ENCODE results near the gene RGS14. TPM values are rescaled to one million over a fixed set of nuclear protein-coding genes. Genes with fewer than 3 reads are reported as not detected.

Gene RGS14
- total RNA-seq, 2 donors from 2014 or later, result 9.1 to 10.1 TPM

- peaks cover 10% of the 10 kb centered on the region for H3K27me3 ChIP-seq
- intact Hi-C loops (cut with DNase I), result no loop called here
Observed at GRCh38 chr5:177396807-177397206, 39.1 kb downstream of the RGS14 start.

GRCh38 chr5:177397875-177398390, 40.2 kb downstream of the RGS14 start:
- Histone ChIP-seq H3K27ac (no peak overlapping the region), H3K9ac (ENCODE audit: low read depth in 2 of 2, low read length in 2 of 2) (no peak overlapping the region), H3K36me3 (no peaks in the 10 kb centered on the region), H3K4me1 (peaks cover 15% of the 10 kb centered on the region), H3K4me3 (no peak overlapping the region), H3K9me3 (no peaks in the 10 kb centered on the region), H3K27me3 (peaks cover 10% of the 10 kb centered on the region)
- intact Hi-C loops (cut with DNase I), result no loop called here
- no peak for DNase-seq
- TF ChIP-seq CTCF (IDR thresholded peaks at IDR 0.05), result no peak

More at GRCh38 chr5:177396807-177397206, 39.1 kb downstream of the RGS14 start:
- H3K27ac ChIP-seq, result no peak overlapping the region
- H3K4me1 ChIP-seq, result peaks cover 5% of the 10 kb centered on the region
- no peaks in the 10 kb centered on the region for H3K9me3 ChIP-seq
- DNase-seq, result no peak
- TF ChIP-seq CTCF (IDR thresholded peaks at IDR 0.05), result no peak
- no peak overlapping the region for H3K4me3 ChIP-seq
- no peak overlapping the region for H3K9ac ChIP-seq (ENCODE audit: low read depth in 2 of 2, low read length in 2 of 2)
- H3K36me3 ChIP-seq, result no peaks in the 10 kb centered on the region

- Histone ChIP-seq H3K27me3 (peaks cover 10% of the 10 kb centered on the region), H3K4me3 (no peak within 1 kb of the TSS), H3K9me3 (no peaks in the 10 kb centered on the region), H3K36me3 (no peaks in the 10 kb centered on the region), H3K4me1 (peaks cover 29% of the 10 kb centered on the region), H3K9ac (ENCODE audit: low read depth in 2 of 2, low read length in 2 of 2) (peak within 1 kb of the TSS in 1 of 2 donors; percentile 64), H3K27ac (no peak within 1 kb of the TSS)
- DNase-seq, result peak; percentile 86
- TF ChIP-seq CTCF (IDR thresholded peaks at IDR 0.05), result no peak
- intact Hi-C loops (cut with DNase I), result no loop called here
Observed at GRCh38 chr5:177399997-177400868, 42.5 kb downstream of the RGS14 start, which contains the start of gene PFN3. Gene PFN3 (minus strand): TSS chr5:177400661. CDS start chr5:177400576, 85 bp downstream.

- peak; percentile 29 for TF ChIP-seq CTCF (IDR thresholded peaks at IDR 0.05)
- intact Hi-C loops (cut with DNase I), result no loop called here
- no peaks in the 10 kb centered on the region for H3K36me3 ChIP-seq
- peak overlapping the region; percentile 69 for H3K4me3 ChIP-seq
- H3K9ac ChIP-seq (ENCODE audit: low read depth in 2 of 2, low read length in 2 of 2), result peak overlapping the region; percentile 78 to 82
- peak overlapping the region; percentile 46 for H3K27ac ChIP-seq
- no peaks in the 10 kb centered on the region for H3K9me3 ChIP-seq
- peaks cover 10% of the 10 kb centered on the region for H3K27me3 ChIP-seq
- peaks cover 29% of the 10 kb centered on the region for H3K4me1 ChIP-seq
- peak; percentile 91 for DNase-seq
Observed at GRCh38 chr5:177402271-177403043, 44.7 kb downstream of the RGS14 start.

- DNase-seq, result no peak
- intact Hi-C loops (cut with DNase I), result no loop called here
- H3K27ac ChIP-seq, result peak overlapping the region; percentile 46
Observed at GRCh38 chr5:177403102-177403791, 45.5 kb downstream of the RGS14 start.

More at GRCh38 chr5:177403102-177403791, 45.5 kb downstream of the RGS14 start:
- H3K9me3 ChIP-seq, result no peaks in the 10 kb centered on the region
- H3K4me3 ChIP-seq, result peak overlapping the region; percentile 69
- peaks cover 10% of the 10 kb centered on the region for H3K27me3 ChIP-seq
- no peak for TF ChIP-seq CTCF (IDR thresholded peaks at IDR 0.05)
- H3K9ac ChIP-seq (ENCODE audit: low read depth in 2 of 2, low read length in 2 of 2), result peak overlapping the region; percentile 78 to 82
- peaks cover 29% of the 10 kb centered on the region for H3K4me1 ChIP-seq
- H3K36me3 ChIP-seq, result no peaks in the 10 kb centered on the region
